ENCODE results near the gene DLK1.

Gene DLK1

GRCh38 chr14:100680439-100681051, 46.1 kb upstream of the DLK1 start:
- TF ChIP-seq CTCF (IDR thresholded peaks at IDR 0.05; ENCODE audit: extremely low read depth, missing control alignments): no peak
- DNase-seq (ENCODE audit: low spot score): no peak

DNA sequence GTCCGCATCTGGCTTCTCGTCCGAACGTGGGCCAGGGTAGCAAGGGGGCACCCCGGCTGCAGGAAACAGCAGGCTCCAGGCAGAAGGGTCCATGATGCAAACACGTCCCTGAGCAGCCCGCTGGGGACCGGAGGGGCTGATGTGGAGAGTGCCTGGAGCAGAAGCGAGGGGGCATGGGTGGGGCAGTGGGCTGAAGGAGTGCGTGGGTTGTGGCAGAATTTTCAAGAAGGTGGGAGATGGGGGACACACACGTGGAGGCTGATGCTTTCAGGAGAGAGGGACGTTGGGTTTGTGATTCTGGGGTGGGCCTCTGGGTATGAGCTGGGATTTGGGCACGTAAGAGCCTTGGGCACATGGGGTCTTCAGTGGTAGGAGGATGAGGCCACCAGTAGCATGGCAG, 45.6 kb upstream of the DLK1 start:
- TF ChIP-seq CTCF (IDR thresholded peaks at IDR 0.05; ENCODE audit: extremely low read depth, missing control alignments): no peak
- DNase-seq (ENCODE audit: low spot score): no peak

DNA sequence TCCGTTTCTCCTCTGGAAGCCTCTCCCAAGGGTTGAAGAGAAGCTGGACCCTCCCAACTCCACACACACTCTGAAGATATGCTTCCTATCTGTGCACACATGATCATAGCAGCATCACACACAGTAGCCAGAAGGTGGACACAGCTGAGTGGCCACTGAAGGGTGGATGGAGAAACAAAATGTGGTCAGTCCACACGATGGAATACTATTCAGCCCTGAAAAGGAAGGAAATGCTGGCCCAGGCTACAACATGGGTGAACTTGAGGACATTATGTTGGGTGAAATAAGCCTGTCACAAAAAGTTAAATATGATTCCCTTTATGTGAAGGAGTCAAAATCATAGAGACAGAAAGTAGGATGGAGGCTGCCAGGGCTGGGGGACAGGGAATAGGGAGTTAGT, 43.9 kb upstream of the DLK1 start:
- DNase-seq (ENCODE audit: low spot score): no peak
- no peak for TF ChIP-seq CTCF (IDR thresholded peaks at IDR 0.05; ENCODE audit: extremely low read depth, missing control alignments)

DNA sequence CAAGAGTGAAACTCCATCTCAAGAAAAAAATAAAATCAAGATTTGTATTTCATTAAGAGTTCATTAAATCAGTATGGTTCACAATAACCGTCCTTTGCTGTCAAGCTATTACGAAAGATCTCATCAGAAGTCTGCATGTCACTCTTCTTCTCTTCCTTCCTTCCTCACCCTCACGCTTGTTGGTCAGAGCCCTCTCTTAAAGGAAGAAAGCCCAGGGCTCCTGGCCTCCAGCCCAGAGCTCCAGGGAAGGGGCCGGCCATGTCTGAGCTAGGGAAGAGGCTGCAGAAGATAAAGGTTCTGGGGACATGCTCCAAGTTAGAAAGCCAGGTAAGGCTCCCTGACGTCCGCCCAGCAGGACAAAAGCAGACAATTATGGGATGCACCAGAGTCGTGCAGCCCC, 43.1 kb upstream of the DLK1 start:
- DNase-seq (ENCODE audit: low spot score): no peak
- no peak for TF ChIP-seq CTCF (IDR thresholded peaks at IDR 0.05; ENCODE audit: extremely low read depth, missing control alignments)

DNA sequence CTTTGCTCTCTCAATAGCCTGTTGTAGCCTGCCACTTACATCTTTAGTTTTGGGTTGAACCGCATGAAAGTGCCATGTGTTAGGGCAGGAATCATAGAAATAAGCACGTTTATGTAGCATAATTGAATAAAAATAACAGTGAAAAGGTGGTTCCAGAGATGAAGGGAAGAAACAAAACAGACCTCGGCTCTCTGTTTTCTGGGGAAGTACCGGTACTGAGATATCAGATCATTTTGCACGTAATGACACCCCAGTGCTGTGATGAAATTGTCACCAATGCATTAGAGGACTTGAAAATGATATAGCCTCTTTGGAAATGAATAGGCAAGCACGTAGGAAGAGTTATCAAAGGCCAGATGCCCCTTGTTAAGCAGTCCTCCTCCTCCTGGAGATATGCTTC, 42.5 kb upstream of the DLK1 start:
- no peak for DNase-seq (ENCODE audit: low spot score)
- TF ChIP-seq CTCF (IDR thresholded peaks at IDR 0.05; ENCODE audit: extremely low read depth, missing control alignments): no peak

- no peak for DNase-seq (ENCODE audit: low spot score)
- TF ChIP-seq CTCF (IDR thresholded peaks at IDR 0.05; ENCODE audit: extremely low read depth, missing control alignments): no peak
These were observed 41.7 kb upstream of the DLK1 start for GRCh38 chr14:100684961-100685360.

DNA sequence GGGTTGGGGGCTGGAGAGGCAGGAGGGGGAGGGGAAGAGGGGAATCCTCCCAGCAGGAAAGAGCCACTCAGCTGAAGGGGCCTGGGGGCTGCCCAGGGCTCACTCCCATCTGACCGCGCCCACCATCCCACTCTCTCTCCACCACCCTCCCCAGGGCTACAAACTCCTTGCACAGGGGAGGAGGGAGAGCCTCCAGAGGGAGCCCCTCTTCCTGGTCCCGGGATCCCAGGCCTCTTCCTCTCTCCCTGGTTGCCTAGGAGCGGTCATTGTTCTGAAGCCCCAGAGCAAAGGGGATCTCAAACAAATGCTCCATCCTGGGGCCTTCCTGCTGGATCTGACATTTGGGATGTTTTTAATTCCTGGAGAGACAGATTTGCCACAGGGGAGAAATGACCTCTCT, 39.8 kb upstream of the DLK1 start:
- TF ChIP-seq CTCF (IDR thresholded peaks at IDR 0.05; ENCODE audit: extremely low read depth, missing control alignments): no peak
- DNase-seq (ENCODE audit: low spot score): no peak

Data from GM20000 (cell line).